Gastroesophageal sphincter (tissue), 3 donors: ENCODE data around the gene ADRM1.

ENCODE experiments used
- CTCF ChIP-seq, 4 experiments: fragments of 200-600 bp in 2 of 4; fragments of 450-650 bp in 2 of 4; sonication (generic) in 1 of 4; IDR thresholded peaks; one replicate each; pipeline ENCODE4 v1.5.1; 2017 to 2019; ENCODE audit warnings: antibody characterized with exemption in 4 of 4, mild to moderate bottlenecking in 2 of 4, moderate library complexity in 2 of 4
- EP300 ChIP-seq: sonication (generic); formaldehyde crosslinking; IDR thresholded peaks from one replicate; pipeline ENCODE4 v1.6.1; 2017; ENCODE audit warnings: antibody characterized with exemption, mild to moderate bottlenecking
- POLR2A ChIP-seq, 2 donors: fragments of 450-650 bp; IDR thresholded peaks; one replicate each; pipeline ENCODE4 v1.6.1; 2017; ENCODE audit warnings: antibody characterized with exemption in 2 of 2, mild to moderate bottlenecking in 2 of 2, moderate library complexity in 1 of 2
- POLR2AphosphoS5 ChIP-seq: sonication (generic); formaldehyde crosslinking; IDR thresholded peaks from one replicate; pipeline ENCODE4 v1.6.1; 2017; ENCODE audit warnings: antibody characterized with exemption

DNA sequence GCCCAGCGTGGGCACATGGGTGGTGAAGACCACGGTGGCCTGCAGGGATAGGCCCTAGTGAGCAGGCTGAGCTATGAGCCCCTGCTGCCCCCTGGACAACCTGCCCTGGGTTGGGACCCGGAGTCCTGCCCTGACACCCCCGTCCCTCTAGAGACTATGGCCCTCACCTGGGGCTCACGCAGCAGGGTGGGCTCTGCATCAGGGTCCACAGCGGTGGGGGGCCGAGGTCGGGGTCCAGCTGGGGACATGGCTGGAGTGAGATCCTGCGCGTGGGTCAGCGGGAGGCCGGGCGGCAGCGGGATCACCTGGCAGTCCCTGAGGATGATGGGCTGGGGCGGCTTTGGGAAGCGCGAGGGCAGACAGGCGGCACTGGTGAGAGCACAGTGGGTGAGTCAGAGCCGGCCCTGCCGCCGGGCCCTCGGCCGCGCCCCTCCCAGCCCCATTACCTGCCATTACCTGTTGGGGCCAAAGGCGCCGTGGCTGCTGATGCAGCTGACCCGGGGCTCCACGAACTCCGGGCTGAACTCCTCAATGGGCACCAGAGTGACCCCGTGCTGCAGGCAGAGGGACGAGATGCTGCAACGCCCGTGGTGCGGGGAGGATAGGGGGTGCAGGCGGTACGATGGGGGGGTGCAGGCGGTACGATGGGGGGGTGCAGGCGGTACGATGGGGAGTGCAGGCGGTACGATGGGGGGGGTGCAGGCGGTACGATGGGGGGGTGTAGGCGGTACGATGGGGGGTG lies 27.9 kb downstream of the ADRM1 start:
- TF ChIP-seq POLR2AphosphoS5 (no peak), CTCF (IDR thresholded peaks at IDR 0.05) (no peak), EP300 (no peak), POLR2A (IDR thresholded peaks at IDR 0.05) (no peak)
